Gastroesophageal sphincter (tissue), 4 donors: Measurements from ENCODE around the gene MECR. TPM values are rescaled to one million over a fixed set of nuclear protein-coding genes. Genes with fewer than 3 reads are reported as not detected.

Experiments used
- ATAC-seq: fragments of 150-250 bp; one replicate; pipeline ENCODE4 v1.9.1; 2016; ENCODE audit warnings: mild to moderate bottlenecking, moderate library complexity
- H3K27ac ChIP-seq, 4 donors: fragments of 200-600 bp; sonication (generic) in 3 of 4; 1 replicate in 3 of 4; 2 replicates in 1 of 4; pipeline ENCODE4 v1.5.1; 2016 to 2019
- H3K27me3 ChIP-seq: fragments of 200-600 bp; sonication (generic); one replicate; pipeline ENCODE4 v1.5.1; 2019
- H3K36me3 ChIP-seq, 2 donors: fragments of 200-600 bp; sonication (generic); one replicate each; pipeline ENCODE4 v1.5.1; 2019; ENCODE audit warnings: control low read depth in 1 of 2
- H3K4me1 ChIP-seq, 3 donors: fragments of 200-600 bp; sonication (generic); 1 replicate in 2 of 3; 2 replicates in 1 of 3; pipeline ENCODE4 v1.5.1; 2016 to 2019; ENCODE audit warnings: control low read depth in 2 of 3
- H3K4me3 ChIP-seq, 2 donors: fragments of 200-600 bp; sonication (generic); one replicate each; pipeline ENCODE4 v1.5.1; 2019; ENCODE audit warnings: mild to moderate bottlenecking in 1 of 2, moderate library complexity in 1 of 2
- H3K9me3 ChIP-seq, 3 donors: fragments of 200-600 bp; sonication (generic); one replicate each; pipeline ENCODE4 v1.5.1; 2017 to 2019; ENCODE audit warnings: control low read depth in 2 of 3
- CTCF ChIP-seq, 4 experiments: fragments of 200-600 bp in 2 of 4; fragments of 450-650 bp in 2 of 4; sonication (generic) in 1 of 4; IDR thresholded peaks; one replicate each; pipeline ENCODE4 v1.5.1; 2017 to 2019; ENCODE audit warnings: antibody characterized with exemption in 4 of 4, mild to moderate bottlenecking in 2 of 4, moderate library complexity in 2 of 4
- EP300 ChIP-seq: sonication (generic); formaldehyde crosslinking; IDR thresholded peaks from one replicate; pipeline ENCODE4 v1.6.1; 2017; ENCODE audit warnings: antibody characterized with exemption, mild to moderate bottlenecking
- POLR2A ChIP-seq, 2 donors: fragments of 450-650 bp; IDR thresholded peaks; one replicate each; pipeline ENCODE4 v1.6.1; 2017; ENCODE audit warnings: antibody characterized with exemption in 2 of 2, mild to moderate bottlenecking in 2 of 2, moderate library complexity in 1 of 2
- POLR2AphosphoS5 ChIP-seq: sonication (generic); formaldehyde crosslinking; IDR thresholded peaks from one replicate; pipeline ENCODE4 v1.6.1; 2017; ENCODE audit warnings: antibody characterized with exemption
- WGBS, 2 donors: methylation state at CpG; one replicate each; pipeline ENCODE4 v1.1.5; 2018; ENCODE audit warnings: low coverage in 1 of 2; 5-methylcytosine and 5-hydroxymethylcytosine counted together
- total RNA-seq, 4 donors: library from RNA; depleted of rRNA; stranded (reverse); fragments of >200 nt; gene quantifications; one replicate each; pipeline ENCODE4 v1.1.0, GENCODE V29; 2016

Gene MECR
- total RNA-seq, 4 donors from 2014 or later = 8.2 to 17.1 (median 12.9) TPM

DNA sequence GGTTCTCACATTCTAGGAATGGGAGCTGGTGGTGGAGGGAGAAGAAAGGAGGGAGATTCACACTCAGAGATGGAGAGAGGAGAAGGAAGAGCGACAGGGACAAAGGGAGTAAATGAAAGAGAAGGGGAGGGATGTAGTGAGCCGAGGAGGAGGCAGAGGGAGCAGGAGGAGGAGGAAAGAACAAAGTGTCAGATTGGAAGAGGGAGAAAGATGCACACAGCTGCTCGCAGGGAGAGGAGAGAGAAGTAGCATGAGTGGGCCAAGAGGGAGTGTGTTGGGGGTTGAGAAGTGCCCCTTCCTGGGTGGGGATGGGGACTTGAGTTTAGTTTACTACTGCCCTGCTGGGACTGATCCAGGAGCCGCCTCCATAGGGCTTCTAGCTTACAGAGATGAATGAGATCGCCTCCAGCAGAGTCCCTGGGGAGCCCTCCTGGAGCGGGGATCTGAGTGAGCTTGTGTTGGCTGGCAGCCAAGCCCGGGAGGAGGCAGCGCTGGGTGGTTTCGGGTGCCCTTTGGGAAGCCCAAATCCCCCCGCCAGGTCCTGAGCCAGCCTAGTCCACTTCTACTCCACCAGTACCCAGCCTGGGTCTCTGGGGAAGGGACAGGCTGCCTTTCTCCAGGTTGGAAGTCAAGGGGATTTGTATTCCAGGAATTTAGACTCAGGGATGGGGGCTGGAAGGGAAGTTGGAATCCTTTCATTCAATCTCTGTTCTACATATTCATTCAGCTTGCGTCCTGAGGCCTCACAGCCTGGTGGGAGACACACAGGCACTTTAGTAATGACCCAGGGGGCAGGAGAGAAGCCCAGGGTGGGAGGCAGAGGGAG is 26.5 kb upstream of the MECR start:
- no peaks in the 10 kb centered on the region for H3K9me3 ChIP-seq
- 28 to 40% methylated on average over 3 to 6 of the region's 11 CpGs for WGBS, 2 donors
- H3K4me3 ChIP-seq = no peak overlapping the region
- peaks cover 46% of the 10 kb centered on the region for H3K27me3 ChIP-seq
- ATAC-seq = no peak
- H3K27ac ChIP-seq = no peak overlapping the region
- no peaks in the 10 kb centered on the region for H3K36me3 ChIP-seq
- TF ChIP-seq POLR2AphosphoS5 (no peak), POLR2A (IDR thresholded peaks at IDR 0.05) (no peak), CTCF (IDR thresholded peaks at IDR 0.05) (no peak), EP300 (no peak)
- H3K4me1 ChIP-seq = peaks cover 0 to 32% (median 10%) of the 10 kb centered on the region in 3 donors

- Histone ChIP-seq H3K4me3 (no peak overlapping the region), H3K27ac (no peak overlapping the region), H3K36me3 (no peaks in the 10 kb centered on the region), H3K4me1 (peaks cover 0 to 32% (median 10%) of the 10 kb centered on the region in 3 donors), H3K9me3 (no peaks in the 10 kb centered on the region), H3K27me3 (peaks cover 43% of the 10 kb centered on the region)
- 49% methylated on average over 2 of the region's 5 CpGs; no CpG with 5 or more reads in 1 of the 2 donors for WGBS, 2 donors
- no peak for ATAC-seq
- no peak for TF ChIP-seq POLR2A (IDR thresholded peaks at IDR 0.05)
- TF ChIP-seq EP300 = no peak
- TF ChIP-seq CTCF (IDR thresholded peaks at IDR 0.05) = no peak
- TF ChIP-seq POLR2AphosphoS5 = no peak
Observed at GRCh38 chr1:29256394-29256793, 25.7 kb upstream of the MECR start.

GRCh38 chr1:29255134-29255666 is 24.5 kb upstream of the MECR start:
- peaks cover 31% of the 10 kb centered on the region for H3K27me3 ChIP-seq
- WGBS, 2 donors = 89 to 90% methylated on average over 9 to 10 of the region's 10 CpGs
- no peak for ATAC-seq

DNA sequence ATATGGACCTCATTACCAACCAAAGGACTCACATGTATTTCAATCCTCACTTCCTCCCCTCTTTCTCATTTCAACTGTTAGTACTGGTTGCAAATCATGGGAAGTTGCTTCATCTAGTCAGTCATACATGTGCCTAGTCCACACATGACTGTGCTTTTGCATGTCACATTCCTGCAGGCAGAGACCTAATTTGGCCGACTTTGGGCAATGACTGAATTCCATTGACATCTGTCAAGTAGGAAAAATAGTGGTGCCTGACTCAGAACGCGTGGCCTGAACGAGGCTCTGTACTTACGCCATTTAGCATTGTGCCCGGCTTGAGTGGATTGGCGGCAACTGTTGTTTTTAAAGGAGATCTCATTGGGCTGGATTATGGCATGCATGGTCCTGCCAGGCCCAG is 23.6 kb upstream of the MECR start:
- TF ChIP-seq EP300 = no peak
- TF ChIP-seq CTCF (IDR thresholded peaks at IDR 0.05) = no peak
- no peak for TF ChIP-seq POLR2AphosphoS5
- TF ChIP-seq POLR2A (IDR thresholded peaks at IDR 0.05) = no peak
- Histone ChIP-seq H3K4me3 (no peak overlapping the region), H3K36me3 (no peaks in the 10 kb centered on the region), H3K4me1 (peaks cover 0 to 17% (median 5%) of the 10 kb centered on the region in 3 donors), H3K9me3 (no peaks in the 10 kb centered on the region), H3K27me3 (peaks cover 23% of the 10 kb centered on the region), H3K27ac (no peak overlapping the region)
- no peak for ATAC-seq
- WGBS, 2 donors = 84 to 86% methylated on average over 6 to 7 of the region's 7 CpGs

More at GRCh38 chr1:29255134-29255666, 24.5 kb upstream of the MECR start:
- no peaks in the 10 kb centered on the region for H3K9me3 ChIP-seq
- no peak for TF ChIP-seq POLR2AphosphoS5
- TF ChIP-seq EP300 = no peak
- no peak for TF ChIP-seq POLR2A (IDR thresholded peaks at IDR 0.05)
- no peak for TF ChIP-seq CTCF (IDR thresholded peaks at IDR 0.05)
- H3K4me3 ChIP-seq = no peak overlapping the region
- peaks cover 0 to 25% (median 9%) of the 10 kb centered on the region in 3 donors for H3K4me1 ChIP-seq
- H3K27ac ChIP-seq = no peak overlapping the region
- H3K36me3 ChIP-seq = no peaks in the 10 kb centered on the region
